ENCODE data around the gene MRAS.

DNA sequence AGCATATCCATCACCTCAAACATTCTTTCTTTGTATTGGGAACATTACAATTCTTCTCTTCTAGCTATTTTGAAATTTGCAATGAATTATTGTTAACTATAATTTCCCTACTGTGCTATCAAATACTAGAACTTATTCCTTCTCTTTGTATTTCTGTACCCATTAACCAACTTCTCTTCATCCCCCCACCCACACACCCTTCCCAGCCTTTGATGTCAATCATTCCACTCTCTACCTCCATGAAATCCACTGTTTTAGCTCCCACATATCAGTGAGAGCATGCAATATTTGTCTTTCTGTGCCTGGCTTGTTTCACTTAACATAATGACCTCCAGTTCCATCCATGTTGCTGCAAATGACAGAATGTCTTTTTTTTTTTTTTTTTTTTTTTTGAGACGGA lies 30.6 kb downstream of the MRAS start:
- TF ChIP-seq, protein P1, sequence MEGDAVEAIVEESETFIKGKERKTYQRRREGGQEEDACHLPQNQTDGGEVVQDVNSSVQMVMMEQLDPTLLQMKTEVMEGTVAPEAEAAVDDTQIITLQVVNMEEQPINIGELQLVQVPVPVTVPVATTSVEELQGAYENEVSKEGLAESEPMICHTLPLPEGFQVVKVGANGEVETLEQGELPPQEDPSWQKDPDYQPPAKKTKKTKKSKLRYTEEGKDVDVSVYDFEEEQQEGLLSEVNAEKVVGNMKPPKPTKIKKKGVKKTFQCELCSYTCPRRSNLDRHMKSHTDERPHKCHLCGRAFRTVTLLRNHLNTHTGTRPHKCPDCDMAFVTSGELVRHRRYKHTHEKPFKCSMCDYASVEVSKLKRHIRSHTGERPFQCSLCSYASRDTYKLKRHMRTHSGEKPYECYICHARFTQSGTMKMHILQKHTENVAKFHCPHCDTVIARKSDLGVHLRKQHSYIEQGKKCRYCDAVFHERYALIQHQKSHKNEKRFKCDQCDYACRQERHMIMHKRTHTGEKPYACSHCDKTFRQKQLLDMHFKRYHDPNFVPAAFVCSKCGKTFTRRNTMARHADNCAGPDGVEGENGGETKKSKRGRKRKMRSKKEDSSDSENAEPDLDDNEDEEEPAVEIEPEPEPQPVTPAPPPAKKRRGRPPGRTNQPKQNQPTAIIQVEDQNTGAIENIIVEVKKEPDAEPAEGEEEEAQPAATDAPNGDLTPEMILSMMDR (IDR thresholded peaks at IDR 0.05) = no peak
- TF ChIP-seq POLR2A (IDR thresholded peaks at IDR 0.05) = no peak

Data from testis (tissue), 2 donors.